Measurements from ENCODE around the gene MEGF6. TPM values are rescaled to one million over a fixed set of nuclear protein-coding genes. Genes with fewer than 3 reads are reported as not detected.

Gene MEGF6
- total RNA-seq, 6 experiments from 2014 or later, result 20.3 to 39.2 (median 23.0) TPM

DNA sequence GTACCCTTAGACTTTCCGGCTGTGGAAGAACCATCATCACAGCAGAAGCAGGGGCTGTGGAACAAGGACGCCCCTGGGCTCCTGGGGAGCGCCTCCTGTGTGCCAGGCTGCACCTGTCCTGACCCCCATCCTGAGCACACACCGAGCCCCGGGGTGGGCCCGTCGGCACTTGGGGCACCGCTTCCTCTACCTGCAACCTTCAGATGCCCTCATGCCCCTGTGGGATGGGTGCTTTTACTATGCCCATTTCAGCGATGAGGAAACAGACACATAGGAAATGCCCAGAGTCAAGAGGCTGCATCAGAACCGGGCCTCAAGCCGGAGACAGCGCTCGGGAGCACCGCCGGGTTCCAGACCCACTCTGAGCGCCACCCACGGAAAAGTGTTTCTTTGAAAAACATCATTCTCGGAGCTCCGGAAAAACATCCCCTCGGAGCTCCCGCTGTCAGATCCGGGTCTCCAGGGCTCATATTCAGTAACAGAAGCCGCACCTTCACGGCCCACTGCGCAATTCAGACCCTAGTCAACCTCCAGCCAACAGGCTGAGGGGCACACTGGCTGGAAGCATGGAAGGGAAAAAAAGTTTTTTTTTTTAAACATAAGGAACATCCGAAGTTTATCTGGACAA lies 21.5 kb upstream of the MEGF6 start:
- no peaks in the 10 kb centered on the region; the same call in none of the 2 replicates for H3K27me3 Mint-ChIP-seq (ENCODE audit: insufficient read depth)
- no peak overlapping the region for H3K27ac Mint-ChIP-seq
- no peaks in the 10 kb centered on the region for H3K4me1 Mint-ChIP-seq (ENCODE audit: low read depth)
- peaks cover 7% of the 10 kb centered on the region; the same call in 1 of the 2 replicates for H3K36me3 Mint-ChIP-seq (ENCODE audit: low read depth)
- H3K9me3 Mint-ChIP-seq, result no peaks in the 10 kb centered on the region
- H3K4me3 Mint-ChIP-seq, result no peak overlapping the region
- TF ChIP-seq, protein P1, sequence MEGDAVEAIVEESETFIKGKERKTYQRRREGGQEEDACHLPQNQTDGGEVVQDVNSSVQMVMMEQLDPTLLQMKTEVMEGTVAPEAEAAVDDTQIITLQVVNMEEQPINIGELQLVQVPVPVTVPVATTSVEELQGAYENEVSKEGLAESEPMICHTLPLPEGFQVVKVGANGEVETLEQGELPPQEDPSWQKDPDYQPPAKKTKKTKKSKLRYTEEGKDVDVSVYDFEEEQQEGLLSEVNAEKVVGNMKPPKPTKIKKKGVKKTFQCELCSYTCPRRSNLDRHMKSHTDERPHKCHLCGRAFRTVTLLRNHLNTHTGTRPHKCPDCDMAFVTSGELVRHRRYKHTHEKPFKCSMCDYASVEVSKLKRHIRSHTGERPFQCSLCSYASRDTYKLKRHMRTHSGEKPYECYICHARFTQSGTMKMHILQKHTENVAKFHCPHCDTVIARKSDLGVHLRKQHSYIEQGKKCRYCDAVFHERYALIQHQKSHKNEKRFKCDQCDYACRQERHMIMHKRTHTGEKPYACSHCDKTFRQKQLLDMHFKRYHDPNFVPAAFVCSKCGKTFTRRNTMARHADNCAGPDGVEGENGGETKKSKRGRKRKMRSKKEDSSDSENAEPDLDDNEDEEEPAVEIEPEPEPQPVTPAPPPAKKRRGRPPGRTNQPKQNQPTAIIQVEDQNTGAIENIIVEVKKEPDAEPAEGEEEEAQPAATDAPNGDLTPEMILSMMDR (IDR thresholded peaks at IDR 0.05), result no peak
- DNase-seq, result no peak

DNA sequence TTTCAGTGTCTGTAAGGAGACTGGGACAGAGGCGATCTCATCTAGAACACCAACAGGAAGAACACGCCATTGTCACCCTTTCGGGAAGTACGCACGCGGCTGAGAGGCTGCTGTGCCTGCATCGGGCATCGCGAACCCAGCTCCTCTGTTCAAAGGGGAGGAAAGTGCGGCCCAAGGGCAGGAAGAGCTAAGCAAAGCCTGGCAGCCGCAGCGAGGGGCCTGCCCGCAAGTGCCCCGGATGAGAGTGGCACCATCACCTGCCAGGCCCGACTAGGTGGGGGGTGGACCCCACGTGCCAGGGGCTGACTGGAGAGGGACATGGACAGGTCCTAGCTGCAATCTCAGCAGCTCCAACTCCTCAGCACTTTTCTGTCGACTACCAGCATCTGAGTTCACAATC lies 21.0 kb upstream of the MEGF6 start:
- Mint-ChIP-seq H3K9me3 (no peaks in the 10 kb centered on the region), H3K27me3 (ENCODE audit: insufficient read depth) (no peaks in the 10 kb centered on the region; the same call in none of the 2 replicates), H3K4me1 (ENCODE audit: low read depth) (no peaks in the 10 kb centered on the region), H3K4me3 (no peak overlapping the region), H3K36me3 (ENCODE audit: low read depth) (peaks cover 7% of the 10 kb centered on the region; the same call in 1 of the 2 replicates), H3K27ac (no peak overlapping the region)
- TF ChIP-seq, protein P1 (IDR thresholded peaks at IDR 0.05), result no peak
- no peak for DNase-seq

DNA sequence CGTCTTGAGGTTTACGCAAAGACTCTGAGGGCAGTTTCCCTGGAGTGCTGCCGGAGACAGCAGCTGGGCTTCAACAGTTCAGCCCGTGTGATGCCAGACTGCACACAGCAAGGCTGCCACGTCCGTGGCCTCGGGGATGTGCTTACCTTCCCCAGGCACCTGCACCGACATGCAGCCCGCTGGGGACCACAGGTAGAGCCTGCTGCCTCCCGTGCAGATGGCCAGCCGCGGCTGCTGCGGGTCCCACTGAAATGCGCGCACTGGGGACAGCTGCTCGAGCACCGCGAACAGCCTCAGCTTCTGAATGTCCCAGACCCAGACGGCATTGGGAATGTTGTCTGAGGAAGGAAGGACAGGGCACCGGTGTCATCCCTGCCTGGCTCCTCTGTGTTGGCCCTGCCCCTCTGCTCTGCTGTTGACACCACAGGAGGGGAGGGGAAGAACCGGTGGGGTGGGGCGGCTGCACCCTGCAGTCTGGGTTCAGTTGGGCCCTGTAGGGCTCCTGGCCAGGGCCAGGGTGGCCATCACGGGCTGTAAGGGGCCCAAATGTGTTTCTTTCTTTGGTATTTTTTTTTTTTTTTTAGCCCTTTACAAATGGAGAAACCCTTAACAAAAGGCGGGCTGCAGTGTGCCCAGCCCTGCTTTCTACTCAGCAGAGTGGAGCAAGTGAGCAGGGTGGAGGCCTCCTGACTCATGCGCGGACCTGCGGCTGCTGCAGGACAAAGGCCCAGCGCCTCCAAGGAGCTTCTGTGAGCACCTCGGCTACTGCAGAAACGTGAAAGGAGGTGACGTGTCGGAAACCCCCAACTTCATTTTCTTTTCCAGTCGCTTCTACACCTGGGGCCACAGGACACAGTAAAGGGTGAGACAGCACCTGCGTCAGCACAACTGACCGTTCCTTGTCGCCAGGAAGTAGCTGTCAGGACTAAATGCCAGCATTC lies 20.3 kb upstream of the MEGF6 start:
- Mint-ChIP-seq H3K27ac (no peak overlapping the region), H3K9me3 (no peaks in the 10 kb centered on the region), H3K4me3 (no peak overlapping the region), H3K27me3 (ENCODE audit: insufficient read depth) (no peaks in the 10 kb centered on the region; the same call in none of the 2 replicates), H3K36me3 (ENCODE audit: low read depth) (peaks cover 4% of the 10 kb centered on the region; the same call in 1 of the 2 replicates), H3K4me1 (ENCODE audit: low read depth) (no peaks in the 10 kb centered on the region)
- DNase-seq, result no peak
- TF ChIP-seq, protein P1 (IDR thresholded peaks at IDR 0.05), result no peak

DNA sequence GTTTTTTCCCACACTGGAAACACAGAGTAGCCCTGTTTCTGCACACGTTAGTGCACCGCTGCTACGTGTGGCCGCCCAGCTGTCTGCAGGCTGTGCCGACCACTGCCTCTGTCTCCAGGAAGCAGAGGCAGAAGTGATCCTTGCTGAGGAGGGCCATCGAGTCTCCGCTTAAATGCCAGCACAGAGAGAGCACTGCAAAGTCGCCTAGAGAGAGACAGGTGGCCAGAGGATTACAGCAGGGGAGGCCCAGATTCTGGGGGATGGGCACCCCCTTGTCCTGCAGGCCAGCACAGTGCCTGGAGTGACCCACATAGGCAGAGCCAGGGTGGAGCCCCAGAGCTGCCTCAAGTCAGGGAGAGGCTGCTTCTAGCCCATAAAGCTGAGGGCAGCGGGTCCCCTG lies 19.6 kb upstream of the MEGF6 start:
- H3K27me3 Mint-ChIP-seq (ENCODE audit: insufficient read depth), result no peaks in the 10 kb centered on the region; the same call in none of the 2 replicates
- H3K4me1 Mint-ChIP-seq (ENCODE audit: low read depth), result peaks cover 5% of the 10 kb centered on the region
- DNase-seq, result no peak
- no peak overlapping the region for H3K4me3 Mint-ChIP-seq
- peaks cover 4% of the 10 kb centered on the region; the same call in 1 of the 2 replicates for H3K36me3 Mint-ChIP-seq (ENCODE audit: low read depth)
- H3K9me3 Mint-ChIP-seq, result no peaks in the 10 kb centered on the region
- H3K27ac Mint-ChIP-seq, result no peak overlapping the region
- TF ChIP-seq, protein P1 (IDR thresholded peaks at IDR 0.05), result no peak

DNA sequence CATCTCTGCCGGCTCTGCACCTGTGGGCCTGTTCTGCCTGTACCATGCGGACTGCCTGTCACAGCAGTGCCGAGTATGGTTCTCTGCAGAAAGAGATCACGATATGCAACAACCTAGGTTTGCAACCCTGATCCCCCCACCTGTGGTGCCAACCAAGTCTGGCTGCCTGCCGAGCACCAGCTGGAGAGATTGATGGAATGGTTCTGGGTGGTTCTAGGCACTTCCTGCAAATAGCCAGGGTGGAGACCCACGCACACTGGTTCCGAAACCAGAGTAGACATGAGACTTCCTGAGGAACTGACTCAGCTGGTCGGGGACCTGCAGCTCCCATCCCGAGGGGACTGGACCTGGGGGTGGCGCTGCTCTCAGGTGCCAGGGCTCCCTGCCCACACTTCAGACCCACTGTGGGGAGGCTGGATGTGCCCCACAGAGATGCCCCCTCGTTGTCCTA lies 18.9 kb upstream of the MEGF6 start:
- peaks cover 4% of the 10 kb centered on the region; the same call in 1 of the 2 replicates for H3K36me3 Mint-ChIP-seq (ENCODE audit: low read depth)
- no peak overlapping the region for H3K27ac Mint-ChIP-seq
- DNase-seq, result no peak
- no peaks in the 10 kb centered on the region for H3K9me3 Mint-ChIP-seq
- H3K4me1 Mint-ChIP-seq (ENCODE audit: low read depth), result peaks cover 10% of the 10 kb centered on the region
- TF ChIP-seq, protein P1 (IDR thresholded peaks at IDR 0.05), result no peak
- no peaks in the 10 kb centered on the region; the same call in none of the 2 replicates for H3K27me3 Mint-ChIP-seq (ENCODE audit: insufficient read depth)
- no peak overlapping the region for H3K4me3 Mint-ChIP-seq

All from HFFc6 (cell line).